Adipocyte (in vitro differentiated cells): ENCODE measurements around the gene HTR3C.
"Not testable (repeated sequence)": the region's sequence is repeated elsewhere in the genome, so short reads cannot be mapped to it uniquely, and the experiment has no call there.

Source experiments
- DNase-seq: peaks from one replicate; pipeline ENCODE4 v3.0.0-alpha.2; 2015; ENCODE audit warnings: low read depth
- H3K27me3 ChIP-seq: replicated peaks from 2 replicates; pipeline ENCODE4 v1.7.0; 2013; ENCODE audit warnings: mild to moderate bottlenecking, low read length, moderate library complexity; ENCODE audit not compliant: control insufficient read depth, insufficient read depth
- H3K36me3 ChIP-seq: 2 replicates; pipeline ENCODE4 v1.7.0; 2013; ENCODE audit warnings: low read length, mild to moderate bottlenecking, moderate library complexity; ENCODE audit not compliant: control insufficient read depth, insufficient read depth, severe bottlenecking
- H3K4me1 ChIP-seq: 2 replicates; pipeline ENCODE4 v1.7.0; 2013; ENCODE audit warnings: mild to moderate bottlenecking, low read length, moderate library complexity; ENCODE audit not compliant: control insufficient read depth, insufficient read depth
- H3K4me3 ChIP-seq: 2 replicates; pipeline ENCODE4 v1.7.0; 2013; ENCODE audit warnings: mild to moderate bottlenecking, low read length, moderate library complexity
- H3K9ac ChIP-seq: 2 replicates; pipeline ENCODE4 v1.7.0; 2013; ENCODE audit warnings: mild to moderate bottlenecking, low read length, moderate library complexity
- H3K9me3 ChIP-seq: 2 replicates; pipeline ENCODE4 v1.7.0; 2013; ENCODE audit warnings: mild to moderate bottlenecking, low read length, moderate library complexity; ENCODE audit not compliant: control insufficient read depth

The HTR3C gene

GRCh38 chr3:184038307-184038706 is 14.5 kb upstream of the HTR3C start:
- H3K36me3 ChIP-seq: not testable (repeated sequence)

DNA sequence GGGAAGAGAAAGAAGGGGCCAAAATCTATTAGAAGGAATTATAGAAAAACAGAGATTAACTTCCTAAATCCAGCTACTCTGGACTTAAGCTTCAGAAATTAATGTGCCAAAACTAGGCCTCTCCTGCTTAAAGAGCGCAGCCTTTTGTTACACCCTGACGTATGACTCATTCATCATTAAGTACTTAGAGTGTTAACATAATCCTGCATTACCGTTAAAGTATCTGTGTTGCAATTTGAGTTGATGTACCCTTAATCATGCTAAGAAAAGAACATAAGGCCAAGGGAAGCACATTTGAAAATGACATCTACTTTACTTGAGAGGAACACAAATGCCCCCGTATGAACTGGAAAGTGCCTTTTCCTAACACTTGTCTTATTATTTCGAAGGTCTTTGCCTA is 13.4 kb upstream of the HTR3C start:
- Histone ChIP-seq H3K4me1 (peaks cover 12% of the 10 kb centered on the region), H3K4me3 (no peak overlapping the region), H3K9ac (no peak overlapping the region), H3K36me3 (no peaks in the 10 kb centered on the region), H3K27me3 (peaks cover 20% of the 10 kb centered on the region), H3K9me3 (no peaks in the 10 kb centered on the region)
- no peak for DNase-seq

More at GRCh38 chr3:184038307-184038706, 14.5 kb upstream of the HTR3C start:
- H3K9ac ChIP-seq, H3K9me3 ChIP-seq, H3K4me3 ChIP-seq, DNase-seq: not testable (repeated sequence)
- H3K27me3 ChIP-seq: peaks cover 16% of the 10 kb centered on the region
- peaks cover 12% of the 10 kb centered on the region for H3K4me1 ChIP-seq

- Histone ChIP-seq H3K9me3 (no peaks in the 10 kb centered on the region), H3K9ac (no peak overlapping the region), H3K36me3 (no peaks in the 10 kb centered on the region), H3K4me3 (no peak overlapping the region), H3K27me3 (peaks cover 18% of the 10 kb centered on the region), H3K4me1 (peaks cover 12% of the 10 kb centered on the region)
- peak; percentile 18 for DNase-seq
Observed at GRCh38 chr3:184040010-184040409, 12.8 kb upstream of the HTR3C start.

- Histone ChIP-seq H3K4me3 (no peak overlapping the region), H3K9ac (no peak overlapping the region), H3K4me1 (peaks cover 12% of the 10 kb centered on the region), H3K27me3 (peaks cover 16% of the 10 kb centered on the region), H3K36me3 (no peaks in the 10 kb centered on the region), H3K9me3 (no peaks in the 10 kb centered on the region)
- no peak for DNase-seq
Observed at GRCh38 chr3:184042617-184043016, 10.2 kb upstream of the HTR3C start.

- no peak overlapping the region for H3K9ac ChIP-seq
- no peaks in the 10 kb centered on the region for H3K9me3 ChIP-seq
- DNase-seq: no peak
- no peaks in the 10 kb centered on the region for H3K4me1 ChIP-seq
- H3K36me3 ChIP-seq: no peaks in the 10 kb centered on the region
- peaks cover 31% of the 10 kb centered on the region for H3K27me3 ChIP-seq
- no peak overlapping the region for H3K4me3 ChIP-seq
Observed at GRCh38 chr3:184045995-184046394, 6.9 kb upstream of the HTR3C start.

DNA sequence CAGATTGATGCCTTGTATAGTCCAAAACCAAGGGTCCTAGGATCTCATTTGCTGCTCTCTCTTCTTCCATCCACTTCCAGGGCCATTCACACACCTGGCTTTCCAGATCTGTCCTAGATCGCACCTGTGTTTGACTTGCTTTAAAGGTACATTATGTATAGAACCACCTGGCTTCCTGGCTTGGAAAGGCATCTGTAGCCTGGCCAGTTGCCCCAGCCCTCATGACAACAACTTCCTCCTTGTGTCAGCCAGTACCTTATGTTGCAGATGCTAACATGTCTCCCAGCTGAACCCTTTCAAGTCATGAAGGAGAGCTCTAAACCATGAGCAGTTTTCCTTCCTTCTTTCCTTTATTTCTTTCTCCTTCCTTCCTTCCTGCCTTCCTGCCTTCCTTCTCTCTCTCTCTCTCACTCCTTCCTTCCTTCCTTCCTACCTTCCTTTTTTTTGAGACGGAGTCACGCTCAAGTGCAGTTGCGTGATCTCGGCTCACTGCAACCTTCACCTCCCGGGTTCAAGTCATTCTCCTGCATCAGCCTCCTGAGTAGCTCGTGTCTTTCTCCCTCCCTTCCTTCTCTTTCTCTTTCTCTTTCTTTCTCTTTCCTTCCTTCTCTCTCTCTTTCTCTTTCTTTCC is 2.5 kb upstream of the HTR3C start:
- Histone ChIP-seq H3K4me3 (no peak overlapping the region), H3K9ac (no peak overlapping the region), H3K36me3 (no peaks in the 10 kb centered on the region), H3K9me3 (no peaks in the 10 kb centered on the region), H3K4me1 (peaks cover 3% of the 10 kb centered on the region), H3K27me3 (peaks cover 25% of the 10 kb centered on the region)
- no peak for DNase-seq

- no peak overlapping the region for H3K9ac ChIP-seq
- H3K4me3 ChIP-seq: no peak overlapping the region
- peak; percentile 8 for DNase-seq
- peaks cover 2% of the 10 kb centered on the region for H3K9me3 ChIP-seq
- peaks cover 10% of the 10 kb centered on the region for H3K27me3 ChIP-seq
- no peaks in the 10 kb centered on the region for H3K36me3 ChIP-seq
- H3K4me1 ChIP-seq: peaks cover 8% of the 10 kb centered on the region
Observed at GRCh38 chr3:184058029-184058428, 5.2 kb downstream of the HTR3C start.

DNA sequence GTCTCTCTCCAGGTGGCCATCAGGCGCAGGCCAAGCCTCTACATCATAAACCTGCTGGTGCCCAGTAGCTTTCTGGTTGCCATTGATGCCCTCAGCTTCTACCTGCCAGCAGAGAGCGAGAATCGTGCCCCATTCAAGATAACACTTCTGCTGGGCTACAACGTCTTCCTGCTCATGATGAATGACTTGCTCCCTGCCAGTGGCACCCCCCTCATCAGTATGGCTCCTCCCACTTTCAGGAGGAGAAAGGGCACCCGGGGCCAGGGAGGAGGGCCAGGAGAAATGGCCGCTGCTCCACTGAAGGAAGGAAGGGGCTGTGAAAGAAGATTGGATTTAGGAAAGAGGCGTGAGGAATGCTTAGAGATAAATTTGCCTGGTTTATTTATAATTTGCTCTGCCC is 6.6 kb downstream of the HTR3C start:
- Histone ChIP-seq H3K36me3 (no peaks in the 10 kb centered on the region), H3K9me3 (peaks cover 2% of the 10 kb centered on the region), H3K9ac (no peak overlapping the region), H3K4me1 (peaks cover 8% of the 10 kb centered on the region), H3K4me3 (no peak overlapping the region), H3K27me3 (peaks cover 14% of the 10 kb centered on the region)
- DNase-seq: no peak

DNA sequence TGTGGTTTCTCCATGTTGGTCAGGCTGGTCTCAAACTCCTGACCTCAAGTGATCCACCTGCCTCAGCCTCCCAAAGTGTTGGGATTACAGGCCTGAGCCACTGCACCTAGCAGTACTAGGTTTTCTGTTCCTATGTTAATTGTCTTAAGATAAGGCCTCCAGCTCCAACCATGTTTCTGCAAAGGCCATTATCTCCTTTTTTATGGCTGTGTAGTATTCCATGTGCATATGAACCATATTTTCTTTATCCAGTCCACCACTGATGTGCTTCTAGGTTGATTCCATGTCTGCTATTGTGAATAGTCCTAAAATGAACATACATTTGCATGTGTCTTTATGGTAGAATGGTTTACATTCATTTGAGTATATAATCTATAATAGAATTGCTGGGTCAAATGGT is 9.8 kb downstream of the HTR3C start:
- Histone ChIP-seq H3K36me3 (no peaks in the 10 kb centered on the region), H3K4me1 (peaks cover 8% of the 10 kb centered on the region), H3K27me3 (peaks cover 8% of the 10 kb centered on the region), H3K9ac (no peak overlapping the region), H3K4me3 (no peak overlapping the region), H3K9me3 (peaks cover 2% of the 10 kb centered on the region)
- DNase-seq: no peak

DNA sequence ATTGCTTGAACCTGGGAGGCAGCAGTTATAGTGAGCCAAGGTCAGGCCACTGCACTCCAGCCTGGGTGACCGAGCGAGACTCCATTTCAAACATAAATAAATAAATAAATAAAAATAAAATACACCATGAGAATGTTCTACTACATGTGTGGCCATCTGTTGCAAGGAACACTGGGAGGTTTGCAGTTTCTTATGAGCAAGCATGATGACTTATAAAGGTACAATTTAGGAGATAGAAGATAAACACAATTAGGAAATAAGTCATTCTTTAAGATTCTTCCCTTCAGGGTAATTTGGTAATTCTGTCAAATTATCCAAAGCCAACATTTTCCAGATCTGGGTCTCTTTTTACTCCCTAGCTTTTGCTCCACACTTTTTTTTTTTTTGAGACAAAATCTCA is 13.4 kb downstream of the HTR3C start:
- Histone ChIP-seq H3K9me3 (peaks cover 2% of the 10 kb centered on the region), H3K27me3 (peaks cover 4% of the 10 kb centered on the region), H3K4me3 (no peak overlapping the region), H3K36me3 (no peaks in the 10 kb centered on the region), H3K9ac (no peak overlapping the region), H3K4me1 (no peaks in the 10 kb centered on the region)
- DNase-seq: peak; percentile 11

- Histone ChIP-seq H3K36me3 (no peaks in the 10 kb centered on the region), H3K9me3 (peaks cover 2% of the 10 kb centered on the region), H3K9ac (no peak overlapping the region), H3K4me3 (no peak overlapping the region), H3K27me3 (peaks cover 4% of the 10 kb centered on the region), H3K4me1 (no peaks in the 10 kb centered on the region)
- DNase-seq: no peak
Observed at GRCh38 chr3:184067573-184068055, 14.8 kb downstream of the HTR3C start.

DNA sequence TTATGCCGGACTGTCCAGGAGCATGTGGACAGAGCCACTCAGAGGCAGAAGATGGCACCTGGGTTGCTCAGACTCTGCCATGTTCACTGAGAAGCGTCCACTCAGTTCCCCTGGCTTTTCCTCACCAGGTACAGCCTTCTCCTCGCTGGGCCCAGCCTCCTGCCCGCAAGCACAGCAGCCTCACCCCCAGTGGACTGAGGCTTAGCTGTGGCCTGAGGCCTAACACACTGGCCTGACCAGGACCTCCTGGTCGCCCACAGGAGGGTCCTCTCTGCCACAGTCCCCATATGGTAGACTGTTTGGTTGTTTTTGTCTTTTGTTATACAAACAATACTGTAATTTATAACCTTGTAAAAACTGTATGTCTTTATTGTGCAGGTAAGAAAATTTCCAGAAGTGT is 15.5 kb downstream of the HTR3C start:
- H3K4me1 ChIP-seq: no peaks in the 10 kb centered on the region
- peaks cover 4% of the 10 kb centered on the region for H3K27me3 ChIP-seq
- H3K9ac ChIP-seq: no peak overlapping the region
- H3K36me3 ChIP-seq: no peaks in the 10 kb centered on the region
- no peak for DNase-seq
- H3K9me3 ChIP-seq: no peaks in the 10 kb centered on the region
- no peak overlapping the region for H3K4me3 ChIP-seq
